GM20431 (cell line): Measurements from ENCODE around the gene CNTNAP4.

Experiments
- in situ Hi-C: fragments of 300-500 bp; cut with MseI, MboI; formaldehyde crosslinking; loops from one replicate; pipeline ENCODE4 v1.15.0; 2020; ENCODE audit warnings: low sequenced_read_pairs; ENCODE audit not compliant: unreplicated experiment

CNTNAP4 gene

GRCh38 chr16:76541070-76541469 lies 263.9 kb downstream of the CNTNAP4 start:
- in situ Hi-C loops = no loop called here

DNA sequence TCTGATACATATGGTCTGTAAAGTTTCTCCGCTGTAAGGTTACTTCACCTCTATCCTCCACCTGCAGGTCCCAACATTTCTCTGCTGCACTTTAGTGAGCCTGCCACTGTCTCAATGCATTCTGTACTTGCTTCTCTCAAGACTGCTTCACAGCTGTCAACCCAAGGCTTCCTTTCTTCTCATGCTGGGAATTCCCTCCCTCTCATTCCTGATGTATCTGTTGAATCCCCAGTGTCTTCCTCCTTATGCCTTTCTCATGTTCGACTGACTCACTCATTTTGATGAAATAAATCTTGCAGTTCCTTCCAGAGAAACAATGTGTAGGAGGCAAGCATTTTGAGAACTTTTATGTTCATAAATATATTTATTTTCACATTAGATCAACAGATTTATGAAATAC lies 288.3 kb downstream of the CNTNAP4 start:
- in situ Hi-C loops = no loop called here

GRCh38 chr16:76571755-76572154 lies 294.6 kb downstream of the CNTNAP4 start:
- in situ Hi-C loops = no loop called here

GRCh38 chr16:76573281-76573680 lies 296.1 kb downstream of the CNTNAP4 start:
- in situ Hi-C loops = no loop called here

GRCh38 chr16:76574651-76575050 lies 297.4 kb downstream of the CNTNAP4 start:
- in situ Hi-C loops = no loop called here

DNA sequence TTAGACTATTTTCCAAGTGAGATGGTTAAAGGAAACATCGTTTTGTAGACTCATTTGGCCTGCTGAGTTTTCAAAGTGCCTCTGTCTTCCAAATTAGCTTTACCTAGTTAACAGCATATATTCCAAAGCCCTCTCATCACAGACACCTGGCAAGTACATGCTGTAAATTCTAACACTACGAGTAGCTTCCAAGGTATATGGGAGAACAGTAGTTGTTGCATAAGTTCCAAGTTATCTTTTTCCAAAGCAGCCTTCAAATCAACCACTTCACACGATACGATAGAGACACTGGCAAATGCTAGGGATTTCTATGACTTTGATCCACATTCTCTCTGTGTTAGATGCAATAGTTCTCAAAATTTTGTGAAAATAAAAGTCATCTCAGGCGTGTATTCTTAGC lies 299.3 kb downstream of the CNTNAP4 start:
- in situ Hi-C loops = no loop called here

DNA sequence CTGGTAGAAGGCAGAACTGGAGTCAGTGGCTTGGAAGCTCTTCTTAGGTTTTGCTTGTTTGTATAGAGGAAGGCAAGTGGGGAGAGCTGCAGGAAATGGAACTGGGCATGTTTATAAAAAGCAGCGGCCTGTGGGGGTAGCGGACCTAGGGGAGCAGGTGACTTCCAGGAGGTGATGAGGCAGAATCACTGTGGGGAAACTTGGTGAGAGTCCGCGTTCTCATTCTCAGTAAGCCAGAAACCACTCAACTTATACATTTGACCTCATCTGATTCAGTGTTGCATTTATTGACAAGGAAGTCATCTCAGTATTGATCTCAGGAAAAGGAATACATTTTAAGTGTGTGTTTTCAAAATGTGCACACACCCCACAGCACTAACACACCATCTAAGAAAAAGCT lies 299.8 kb downstream of the CNTNAP4 start:
- in situ Hi-C loops = no loop called here

DNA sequence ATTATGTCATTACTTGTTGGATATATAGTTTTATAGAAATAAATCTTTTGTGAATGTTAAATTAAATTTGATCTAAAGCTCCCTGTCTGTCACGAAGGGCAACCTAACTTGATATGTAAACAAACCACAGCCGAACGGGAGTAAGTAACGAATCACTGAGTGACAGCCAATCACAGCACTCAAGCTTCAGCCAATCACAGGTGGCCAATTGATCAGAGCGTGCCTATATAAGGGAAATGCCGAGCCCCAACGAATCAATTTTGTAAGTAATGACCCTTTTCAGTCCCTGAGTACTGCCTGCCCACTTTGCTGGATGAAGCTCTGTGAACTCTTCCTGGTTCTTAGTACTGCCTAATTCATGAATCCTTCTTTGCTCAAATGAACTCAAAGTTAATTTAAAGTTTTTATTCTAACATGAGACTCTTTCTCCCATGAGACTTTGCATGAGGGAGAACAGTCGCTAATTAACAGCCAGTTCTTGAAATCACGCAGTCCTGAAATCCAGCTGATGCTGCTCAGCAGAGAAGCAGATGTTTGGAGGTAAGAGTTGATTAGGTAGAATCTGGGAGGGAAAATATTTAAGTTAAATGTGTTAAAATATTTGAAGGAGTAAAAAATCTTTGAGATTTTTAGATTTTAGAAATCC lies 302.2 kb downstream of the CNTNAP4 start:
- in situ Hi-C loops = no loop called here

DNA sequence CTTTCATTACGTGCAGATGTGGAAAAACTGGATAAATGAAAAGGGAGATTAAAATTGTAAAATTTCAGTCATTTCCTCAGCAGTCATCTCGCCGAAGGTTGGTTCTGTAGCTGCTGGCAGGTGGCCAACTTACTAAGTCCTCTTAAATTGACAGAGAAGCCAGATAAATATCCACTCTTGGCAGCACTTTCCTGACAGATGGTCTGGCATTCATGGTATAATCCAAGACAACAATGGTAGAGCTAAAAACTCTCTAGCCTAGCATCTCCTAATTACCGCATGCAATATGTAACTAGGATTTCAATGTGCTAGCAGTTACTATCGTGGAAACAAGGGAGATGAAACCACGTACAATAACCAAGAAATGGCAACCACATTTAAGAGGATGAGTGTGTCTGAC lies 306.3 kb downstream of the CNTNAP4 start:
- in situ Hi-C loops = no loop called here

DNA sequence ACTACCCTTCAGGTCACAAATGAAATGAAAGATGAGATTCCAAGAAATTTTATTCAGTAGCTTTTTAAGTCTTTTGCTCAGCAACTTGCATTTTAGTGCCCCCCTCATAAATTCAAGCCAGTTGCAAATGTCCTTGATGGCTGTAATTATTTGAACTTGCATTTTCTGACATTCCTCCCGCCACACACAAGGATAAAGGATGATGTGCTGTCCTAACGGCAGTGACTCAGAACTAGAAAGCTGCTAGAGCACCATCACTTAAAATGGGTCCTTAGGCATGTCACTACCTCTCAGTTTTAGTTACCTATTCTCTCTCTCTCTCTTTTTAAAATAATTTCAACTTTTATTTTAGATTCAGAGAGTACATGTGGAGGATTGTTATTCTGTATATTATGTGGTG lies 306.7 kb downstream of the CNTNAP4 start:
- in situ Hi-C loops = no loop called here

- in situ Hi-C loops = no loop called here
These were observed 321.3 kb downstream of the CNTNAP4 start for GRCh38 chr16:76598498-76598897.

DNA sequence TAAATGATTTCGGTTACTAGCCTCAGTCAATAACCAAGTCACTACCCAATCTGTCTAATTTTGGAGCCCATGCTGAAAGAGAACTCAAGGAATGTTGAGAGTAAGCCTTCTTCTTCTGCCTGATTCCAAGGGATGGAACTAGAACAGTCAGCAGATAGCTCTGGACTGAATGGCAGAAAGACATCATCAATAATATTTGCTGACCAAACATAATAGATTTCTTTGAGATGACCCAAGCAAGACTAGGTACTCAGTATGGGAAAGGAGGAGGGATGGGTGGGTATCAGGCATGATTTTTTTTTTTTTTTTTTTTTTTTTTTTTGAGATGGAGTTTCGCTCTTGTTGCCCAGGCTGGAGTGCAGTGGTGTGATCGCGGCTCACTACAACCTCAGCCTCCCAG lies 330.1 kb downstream of the CNTNAP4 start:
- in situ Hi-C loops = no loop called here
